ENCODE results near the gene CEP72.

DNA sequence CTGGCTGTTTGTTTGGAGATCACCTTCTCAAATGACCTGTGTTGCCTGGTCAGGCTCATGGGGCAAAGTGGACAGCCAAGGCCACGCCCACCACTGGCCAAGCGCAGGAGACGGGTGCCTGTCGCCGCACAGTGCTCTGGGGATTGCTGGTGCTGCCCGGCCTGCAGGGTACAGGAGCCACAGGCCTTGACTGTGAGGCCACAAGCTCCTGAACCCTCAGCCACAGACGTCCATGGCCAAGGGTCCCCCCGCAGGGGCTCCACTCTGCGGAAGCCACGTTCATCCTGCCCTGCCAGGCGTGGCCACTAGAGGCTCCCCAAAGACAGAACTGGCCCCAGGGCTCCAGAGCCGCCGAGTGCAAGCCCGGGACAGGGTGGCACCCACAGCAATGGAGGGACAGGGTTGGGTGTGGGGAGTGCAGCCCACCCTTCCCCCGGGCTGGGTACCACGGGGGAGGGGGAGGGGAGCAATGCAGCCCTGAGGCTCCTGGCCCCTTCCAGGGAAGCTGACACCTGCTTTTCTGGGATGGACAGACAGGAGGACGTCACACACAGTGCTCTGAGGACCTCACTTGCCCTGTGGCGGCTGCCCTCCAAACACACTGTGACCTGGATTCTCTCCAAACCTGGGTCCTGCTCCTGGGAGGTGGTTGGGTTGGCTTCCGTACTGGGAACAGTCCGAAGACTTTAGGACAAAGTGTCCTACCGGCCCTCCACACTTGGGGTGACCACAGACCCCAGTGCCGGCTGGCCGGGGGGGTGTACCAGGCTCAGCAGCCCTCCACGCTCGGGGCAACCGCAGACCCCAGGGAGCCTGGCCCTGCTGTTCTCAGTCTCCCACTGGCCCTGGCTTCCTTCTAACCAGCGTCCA lies 59.6 kb downstream of the CEP72 start:
- TF ChIP-seq CTCF (IDR thresholded peaks at IDR 0.05) (peak; percentile 93), EZH2 (IDR thresholded peaks at IDR 0.05) (no peak), EZH2phosphoT487 (IDR thresholded peaks at IDR 0.05) (no peak)
